Measurements from ENCODE around the gene CNDP2.

- TF ChIP-seq CTCF (IDR thresholded peaks at IDR 0.05) (no peak), EZH2 (IDR thresholded peaks at IDR 0.05; ENCODE audit: borderline replicate concordance, insufficient read depth, low read depth, low read length, poor library complexity, severe bottlenecking) (no peak)
Observed at GRCh38 chr18:74451148-74451547, 45.0 kb upstream of the CNDP2 start.

All from B cell (primary cell).